Ovary (tissue), 9 donors: Measurements from ENCODE around the gene SH3GL1. TPM values are rescaled to one million over a fixed set of nuclear protein-coding genes. Genes with fewer than 3 reads are reported as not detected.

ENCODE experiments used
- DNase-seq, 5 donors: peaks; one replicate each; pipeline ENCODE4 v3.0.0-alpha.2; 2019 to 2020
- H3K27ac ChIP-seq, 2 donors: fragments of 200-600 bp; one replicate each; pipeline versions ENCODE4 v1.5.1 to v1.8.0; 2019 to 2022
- H3K27me3 ChIP-seq: fragments of 200-600 bp; one replicate; pipeline ENCODE4 v1.8.0; 2022
- H3K36me3 ChIP-seq: fragments of 200-600 bp; sonication (generic); one replicate; pipeline ENCODE4 v1.5.1; 2019
- H3K4me1 ChIP-seq: one replicate; pipeline ENCODE4 v1.8.1; 2013; ENCODE audit warnings: mild to moderate bottlenecking, moderate library complexity; ENCODE audit not compliant: insufficient read depth
- H3K4me3 ChIP-seq: fragments of 200-600 bp; sonication (generic); one replicate; pipeline ENCODE4 v1.5.1; 2017
- H3K9me3 ChIP-seq, 2 donors: fragments of 200-600 bp in 1 of 2; sonication (generic) in 1 of 2; one replicate each; pipeline versions ENCODE4 v1.5.1 to v1.8.1; 2013 to 2019; ENCODE audit warnings: mild to moderate bottlenecking in 1 of 2, moderate library complexity in 1 of 2
- EP300 ChIP-seq: sonication (generic); formaldehyde crosslinking; IDR thresholded peaks from one replicate; pipeline ENCODE4 v1.6.1; 2017; ENCODE audit warnings: antibody characterized with exemption
- POLR2A ChIP-seq: fragments of 450-650 bp; IDR thresholded peaks from one replicate; pipeline ENCODE4 v1.6.1; 2017; ENCODE audit warnings: antibody characterized with exemption, mild to moderate bottlenecking, moderate library complexity
- WGBS, 3 donors: extraction: QIAGEN DNeasy Blood & Tissue Kit in 1 of 3; methylation state at CpG; one replicate each; pipeline versions ENCODE4 v1.1.5 to v1.1.7; 2013 to 2017; 5-methylcytosine and 5-hydroxymethylcytosine counted together
- intact Hi-C, 4 donors: fragments of 100-400 bp; cut with DNase I; formaldehyde crosslinking; loops; one replicate each; pipeline versions ENCODE4 v1.11.0 to v1.15.1; 2022 to 2023
- polyA plus RNA-seq, 2 donors: library from polyadenylated mRNA; stranded (reverse); fragments of 200-250 nt in 1 of 2; fragments of 350-450 nt in 1 of 2; fragmentation: Illumina TruSeq in 1 of 2; extraction: RNeasy Lipid Tissue Mini Kit (QIAGEN cat#74804) in 1 of 2; gene quantifications; one replicate each; pipeline ENCODE4 v1.2.3, GENCODE V29; 2013 to 2014
- total RNA-seq, 7 donors: library from RNA; depleted of rRNA in 2 of 7; stranded (reverse); fragments of >200 nt in 2 of 7; fragmentation: NEBNext Ultra II Directional in 3 of 7; extraction: Animal tissue kit (Norgen Biotek cat#: 25700) in 3 of 7; gene quantifications; one replicate each; pipeline versions ENCODE4 v1.1.0 to v1.2.4, GENCODE V29; 2016 to 2023
- TF ChIP-seq, protein P1 (sequence below), 3 donors: fragments of 450-650 bp in 2 of 3; fragments of 200-600 bp in 1 of 3; IDR thresholded peaks; one replicate each; pipeline versions ENCODE4 v1.5.1 to v1.8.0; 2016 to 2022; ENCODE audit warnings: antibody characterized with exemption in 3 of 3, mild to moderate bottlenecking in 1 of 3
- donor health status: DM: no; HTN: no; CAD: no; lungs with moderate emphysema.
- donor health status: DM: no; HTN: no; CAD: no.
- donor health status: Bipolar disorder and iron deficiency.
- donor health status: DM: yes; HTN: yes; CAD: no.
- donor health status: DM: no; HTN: no; CAD: no.
- donor health status: DM: yes; HTN: yes; CAD: no.

SH3GL1 gene
- total and polyA plus RNA-seq, 9 donors: 6.9 to 88.6 (median 59.9) TPM

DNA sequence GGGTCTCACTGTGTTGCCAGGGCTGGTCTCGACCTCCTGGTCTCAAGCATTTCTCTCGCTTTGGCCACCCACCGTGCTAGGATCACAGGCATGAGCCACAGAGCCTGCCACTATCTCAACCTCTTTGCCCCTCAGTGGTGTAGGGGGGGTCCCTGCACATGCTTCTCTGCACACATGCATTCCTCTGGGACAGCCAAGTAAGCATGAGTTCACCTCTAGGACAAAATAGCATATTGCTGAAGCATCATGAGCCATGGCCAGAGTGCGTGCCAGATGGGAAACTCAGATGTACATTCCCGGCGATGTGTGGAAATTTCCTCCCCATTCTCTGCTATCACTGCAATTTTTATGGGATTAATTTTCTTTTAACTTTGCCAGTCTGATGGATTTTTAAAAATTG lies 25.2 kb upstream of the SH3GL1 start:
- no peak for DNase-seq
- no peaks in the 10 kb centered on the region for H3K27me3 ChIP-seq

DNA sequence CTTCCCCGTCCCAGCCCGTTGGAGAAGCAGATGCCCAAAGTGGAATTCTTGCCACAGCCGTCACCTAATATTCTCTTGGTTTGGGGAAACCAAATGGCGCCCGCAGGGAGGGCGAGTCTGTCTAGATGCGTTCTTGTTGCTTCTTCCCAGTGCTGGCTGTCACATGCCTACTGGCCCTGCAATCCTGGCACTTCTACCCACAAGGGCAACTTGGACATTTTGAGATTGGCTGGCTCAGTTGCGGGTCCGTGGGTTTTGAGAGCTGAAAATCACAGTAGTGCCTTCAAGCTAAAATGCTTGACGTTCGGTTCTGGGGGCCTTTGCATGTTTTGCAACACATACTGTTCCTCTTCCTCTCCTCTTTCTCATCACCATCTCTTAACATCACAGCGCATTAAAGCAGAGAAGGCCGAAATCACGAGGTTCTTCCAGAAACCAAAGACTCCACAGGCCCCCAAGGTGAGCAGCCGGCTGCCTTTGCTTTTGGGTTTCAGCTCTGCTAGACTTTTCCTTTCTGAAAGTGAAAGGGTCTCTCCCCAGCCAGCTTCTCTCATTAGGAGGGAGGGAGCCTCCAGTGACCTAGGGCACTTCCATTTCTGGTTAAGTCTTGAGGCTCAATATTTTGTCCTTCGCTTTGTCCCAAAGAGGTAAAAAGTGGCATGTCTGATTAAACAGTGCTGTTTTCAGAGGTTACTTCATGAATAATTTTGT lies 23.2 kb upstream of the SH3GL1 start:
- H3K36me3 ChIP-seq: no peaks in the 10 kb centered on the region
- H3K27ac ChIP-seq: no peak overlapping the region
- no peak for DNase-seq
- intact Hi-C loops: no loop called here
- 95 to 96% (median 96%) methylated on average over 16 of the region's 16 CpGs for WGBS, 3 donors
- H3K4me1 ChIP-seq: no peaks in the 10 kb centered on the region
- no peaks in the 10 kb centered on the region for H3K27me3 ChIP-seq
- TF ChIP-seq POLR2A: no peak
- TF ChIP-seq EP300: no peak
- TF ChIP-seq, protein P1, sequence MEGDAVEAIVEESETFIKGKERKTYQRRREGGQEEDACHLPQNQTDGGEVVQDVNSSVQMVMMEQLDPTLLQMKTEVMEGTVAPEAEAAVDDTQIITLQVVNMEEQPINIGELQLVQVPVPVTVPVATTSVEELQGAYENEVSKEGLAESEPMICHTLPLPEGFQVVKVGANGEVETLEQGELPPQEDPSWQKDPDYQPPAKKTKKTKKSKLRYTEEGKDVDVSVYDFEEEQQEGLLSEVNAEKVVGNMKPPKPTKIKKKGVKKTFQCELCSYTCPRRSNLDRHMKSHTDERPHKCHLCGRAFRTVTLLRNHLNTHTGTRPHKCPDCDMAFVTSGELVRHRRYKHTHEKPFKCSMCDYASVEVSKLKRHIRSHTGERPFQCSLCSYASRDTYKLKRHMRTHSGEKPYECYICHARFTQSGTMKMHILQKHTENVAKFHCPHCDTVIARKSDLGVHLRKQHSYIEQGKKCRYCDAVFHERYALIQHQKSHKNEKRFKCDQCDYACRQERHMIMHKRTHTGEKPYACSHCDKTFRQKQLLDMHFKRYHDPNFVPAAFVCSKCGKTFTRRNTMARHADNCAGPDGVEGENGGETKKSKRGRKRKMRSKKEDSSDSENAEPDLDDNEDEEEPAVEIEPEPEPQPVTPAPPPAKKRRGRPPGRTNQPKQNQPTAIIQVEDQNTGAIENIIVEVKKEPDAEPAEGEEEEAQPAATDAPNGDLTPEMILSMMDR (IDR thresholded peaks at IDR 0.05): no peak
- no peaks in the 10 kb centered on the region for H3K9me3 ChIP-seq
- H3K4me3 ChIP-seq: no peak overlapping the region

More for the DNA sequence above, 25.2 kb upstream of the SH3GL1 start:
- H3K4me1 ChIP-seq: no peaks in the 10 kb centered on the region
- H3K27ac ChIP-seq: no peak overlapping the region
- WGBS, 3 donors: 81 to 92% (median 90%) methylated on average over 6 of the region's 6 CpGs
- TF ChIP-seq EP300 (no peak), POLR2A (no peak)
- TF ChIP-seq, protein P1 (IDR thresholded peaks at IDR 0.05): no peak
- H3K9me3 ChIP-seq: no peaks in the 10 kb centered on the region
- intact Hi-C loops: no loop called here
- H3K4me3 ChIP-seq: no peak overlapping the region
- H3K36me3 ChIP-seq: no peaks in the 10 kb centered on the region

- H3K27me3 ChIP-seq: no peaks in the 10 kb centered on the region
- intact Hi-C loops: no loop called here
- H3K4me3 ChIP-seq: no peak overlapping the region
- no peak for DNase-seq
- peaks cover 2% of the 10 kb centered on the region for H3K4me1 ChIP-seq
- 82 to 92% (median 89%) methylated on average over 9 of the region's 9 CpGs for WGBS, 3 donors
- H3K27ac ChIP-seq: peak overlapping the region in 1 of 2 donors; percentile 77
- TF ChIP-seq, protein P1 (IDR thresholded peaks at IDR 0.05): no peak
- no peak for TF ChIP-seq EP300
- no peak for TF ChIP-seq POLR2A
- H3K36me3 ChIP-seq: no peaks in the 10 kb centered on the region
- H3K9me3 ChIP-seq: no peaks in the 10 kb centered on the region
Measured at GRCh38 chr19:4416268-4416667, 15.9 kb upstream of the SH3GL1 start.

GRCh38 chr19:4415352-4415751 lies 15.0 kb upstream of the SH3GL1 start:
- peaks cover 2% of the 10 kb centered on the region for H3K4me1 ChIP-seq
- no peaks in the 10 kb centered on the region for H3K27me3 ChIP-seq
- H3K36me3 ChIP-seq: no peaks in the 10 kb centered on the region
- H3K9me3 ChIP-seq: no peaks in the 10 kb centered on the region
- 9 to 18% (median 12%) methylated on average over 10 of the region's 10 CpGs for WGBS, 3 donors
- H3K27ac ChIP-seq: peak overlapping the region in 1 of 2 donors; percentile 77
- DNase-seq: peak in 3 of 5 donors; percentile 33 to 64 (median 50)
- TF ChIP-seq POLR2A (no peak), EP300 (no peak)
- TF ChIP-seq, protein P1 (IDR thresholded peaks at IDR 0.05): no peak
- intact Hi-C loops: no loop called here
- peak overlapping the region; percentile 1 for H3K4me3 ChIP-seq
